BLaER1 treated with 17β-estradiol and CSF1 and Interleukin-3, amounts not matched to agents 10 nM and 100 nM (cell line): ENCODE data around the gene ADAMTS19.

Source experiments
- H3K27ac ChIP-seq, 11 experiments: shearing (Covaris generic); formaldehyde crosslinking; 2 replicates each; pipeline ENCODE4 v1.8.1; 2022
- H3K27me3 ChIP-seq, 11 experiments: shearing (Covaris generic); formaldehyde crosslinking; 2 replicates each; pipeline ENCODE4 v1.8.1; 2022
- H3K36me3 ChIP-seq, 11 experiments: shearing (Covaris generic); formaldehyde crosslinking; 2 replicates each; pipeline ENCODE4 v1.8.1; 2022
- H3K4me1 ChIP-seq, 10 experiments: shearing (Covaris generic); formaldehyde crosslinking; 2 replicates each; pipeline ENCODE4 v1.8.1; 2022
- H3K4me2 ChIP-seq, 11 experiments: shearing (Covaris generic); formaldehyde crosslinking; 2 replicates each; pipeline ENCODE4 v1.8.1; 2022
- H3K4me3 ChIP-seq, 10 experiments: shearing (Covaris generic); formaldehyde crosslinking; 2 replicates each; pipeline ENCODE4 v1.8.1; 2022
- H3K9ac ChIP-seq, 11 experiments: shearing (Covaris generic); formaldehyde crosslinking; 2 replicates each; pipeline ENCODE4 v1.8.1; 2022
- H3K9me3 ChIP-seq, 11 experiments: shearing (Covaris generic); formaldehyde crosslinking; replicated peaks in 1 of 11; 2 replicates each; pipeline ENCODE4 v1.8.1; 2022
- H4K20me1 ChIP-seq, 11 experiments: shearing (Covaris generic); formaldehyde crosslinking; 2 replicates each; pipeline ENCODE4 v1.8.1; 2022
- Cebpa-rat ChIP-seq, 11 experiments: shearing (Covaris generic); IDR thresholded peaks; 2 replicates each; pipeline ENCODE4 v1.8.1; 2022

Gene ADAMTS19

DNA sequence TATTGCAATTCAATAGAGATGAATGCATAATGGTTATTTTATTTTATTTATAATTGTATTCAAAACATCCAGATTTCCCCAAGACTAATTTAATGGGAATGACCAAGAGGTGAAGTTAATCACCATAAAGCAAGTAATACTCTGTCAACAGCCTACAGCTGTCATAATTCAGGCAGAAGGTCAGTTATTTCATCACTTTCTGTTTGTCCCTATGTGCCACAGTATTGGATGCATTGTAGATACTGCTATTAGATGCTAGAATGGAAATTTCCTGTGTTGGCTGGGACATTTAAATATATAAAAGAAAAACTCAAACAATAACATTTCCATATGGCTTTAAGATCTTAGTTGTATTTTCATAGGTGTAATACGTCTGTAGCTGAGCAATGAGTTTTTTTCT lies 231.1 kb downstream of the ADAMTS19 start:
- no peak overlapping the region for H3K27ac ChIP-seq

DNA sequence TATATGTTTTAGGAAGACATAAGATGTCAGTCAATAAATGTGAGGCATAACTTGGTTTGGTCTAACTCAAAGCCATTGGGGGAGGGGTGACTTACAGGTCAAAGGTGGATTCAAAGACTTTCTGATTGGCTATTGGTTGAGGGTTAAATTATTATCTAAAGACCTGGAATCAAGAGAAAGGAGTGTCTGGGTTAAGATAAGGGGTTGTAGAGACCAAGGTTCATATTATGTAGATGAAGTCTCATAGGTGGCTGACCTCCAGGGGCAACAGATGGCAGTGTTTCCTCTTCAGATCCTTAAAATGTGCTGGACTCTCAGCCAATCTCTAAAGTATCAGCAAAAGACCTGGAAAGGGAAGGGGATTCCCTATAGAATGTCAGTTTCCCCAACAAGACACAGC lies 236.5 kb downstream of the ADAMTS19 start:
- H3K9ac ChIP-seq: no peak overlapping the region
- H3K4me2 ChIP-seq: no peak overlapping the region
- no peaks in the 10 kb centered on the region for H3K9me3 ChIP-seq
- no peaks in the 10 kb centered on the region for H3K36me3 ChIP-seq
- H3K4me3 ChIP-seq: no peak overlapping the region
- no peaks in the 10 kb centered on the region for H3K27me3 ChIP-seq
- H3K4me1 ChIP-seq: no peaks in the 10 kb centered on the region
- H3K27ac ChIP-seq: no peak overlapping the region
- H4K20me1 ChIP-seq: no peaks in the 10 kb centered on the region
- no peak for TF ChIP-seq Cebpa-rat (IDR thresholded peaks at IDR 0.05)

More for the DNA sequence above, 231.1 kb downstream of the ADAMTS19 start:
- H3K36me3 ChIP-seq: no peaks in the 10 kb centered on the region
- no peaks in the 10 kb centered on the region for H4K20me1 ChIP-seq
- no peak overlapping the region for H3K4me2 ChIP-seq
- H3K27me3 ChIP-seq: no peaks in the 10 kb centered on the region
- no peak overlapping the region for H3K4me3 ChIP-seq
- no peaks in the 10 kb centered on the region for H3K9me3 ChIP-seq
- H3K9ac ChIP-seq: no peak overlapping the region
- TF ChIP-seq Cebpa-rat (IDR thresholded peaks at IDR 0.05): no peak
- H3K4me1 ChIP-seq: no peaks in the 10 kb centered on the region

DNA sequence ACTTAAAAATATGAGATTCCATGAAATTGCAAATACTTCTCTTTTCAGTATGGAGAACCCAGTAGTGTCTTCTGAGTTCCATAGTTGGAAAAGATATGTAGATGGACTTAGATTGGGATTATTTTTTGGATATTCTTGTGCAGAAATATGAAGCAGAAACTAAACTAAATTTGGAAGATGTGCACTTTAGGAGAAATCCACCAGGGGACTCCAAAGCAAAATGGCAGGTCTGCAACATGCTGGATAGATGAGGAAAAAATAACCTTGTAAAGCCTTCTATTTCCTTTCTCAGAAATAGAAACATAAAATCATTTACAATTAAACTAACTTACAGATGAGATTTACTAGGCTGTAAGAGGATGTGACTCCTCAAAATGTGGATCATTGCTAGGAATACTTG lies 238.6 kb downstream of the ADAMTS19 start:
- H3K4me3 ChIP-seq: no peak overlapping the region
- H3K9ac ChIP-seq: no peak overlapping the region
- no peaks in the 10 kb centered on the region for H3K9me3 ChIP-seq
- no peak for TF ChIP-seq Cebpa-rat (IDR thresholded peaks at IDR 0.05)
- no peaks in the 10 kb centered on the region for H4K20me1 ChIP-seq
- H3K36me3 ChIP-seq: no peaks in the 10 kb centered on the region
- H3K4me2 ChIP-seq: no peak overlapping the region
- no peaks in the 10 kb centered on the region for H3K4me1 ChIP-seq
- no peak overlapping the region for H3K27ac ChIP-seq
- H3K27me3 ChIP-seq: no peaks in the 10 kb centered on the region

DNA sequence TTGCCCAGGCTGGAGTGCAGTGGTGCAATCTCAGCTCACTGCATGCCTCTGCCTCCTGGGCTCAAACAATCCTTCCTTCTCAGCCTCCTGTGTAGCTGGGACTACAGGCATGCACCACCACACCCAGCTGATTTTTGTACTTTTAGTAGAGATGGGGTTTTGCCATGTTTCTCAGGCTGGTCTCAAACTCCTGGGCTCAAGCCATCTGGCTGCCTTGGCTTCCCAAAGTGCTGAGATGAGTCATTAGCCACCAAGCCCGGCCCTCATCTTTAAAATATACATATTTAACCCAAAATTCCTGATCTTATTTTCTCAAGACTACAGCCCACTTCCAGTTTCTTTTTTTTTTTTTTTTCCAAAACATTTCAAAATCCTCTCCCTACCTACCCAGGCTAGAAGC lies 256.1 kb downstream of the ADAMTS19 start:
- H3K27ac ChIP-seq: no peak overlapping the region
- no peaks in the 10 kb centered on the region for H3K27me3 ChIP-seq
- H3K4me1 ChIP-seq: no peaks in the 10 kb centered on the region
- no peaks in the 10 kb centered on the region for H4K20me1 ChIP-seq
- no peaks in the 10 kb centered on the region for H3K36me3 ChIP-seq
- no peaks in the 10 kb centered on the region for H3K9me3 ChIP-seq
- H3K4me3 ChIP-seq: no peak overlapping the region
- no peak for TF ChIP-seq Cebpa-rat (IDR thresholded peaks at IDR 0.05)
- H3K9ac ChIP-seq: no peak overlapping the region
- H3K4me2 ChIP-seq: no peak overlapping the region

DNA sequence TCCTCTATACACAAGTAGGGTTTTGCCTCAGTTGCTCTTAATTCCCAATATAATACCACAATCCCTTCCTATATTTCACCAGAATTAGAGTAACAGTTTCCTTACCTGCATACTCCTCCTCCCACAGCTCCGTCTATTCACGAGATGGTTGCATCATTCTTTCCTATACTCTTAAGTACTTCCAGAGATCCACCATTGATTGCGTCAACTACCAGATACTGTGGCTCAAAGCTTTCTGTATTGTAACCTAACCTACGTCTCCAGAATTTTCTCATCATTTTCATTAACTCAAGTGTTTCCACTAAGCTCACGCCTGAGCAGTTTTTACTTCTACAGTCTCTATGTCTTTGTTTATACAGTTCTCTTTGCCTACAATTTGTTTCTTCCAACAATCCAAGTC lies 256.6 kb downstream of the ADAMTS19 start:
- H4K20me1 ChIP-seq: no peaks in the 10 kb centered on the region
- H3K27me3 ChIP-seq: no peaks in the 10 kb centered on the region
- no peak overlapping the region for H3K27ac ChIP-seq
- H3K4me1 ChIP-seq: no peaks in the 10 kb centered on the region
- H3K4me2 ChIP-seq: no peak overlapping the region
- H3K36me3 ChIP-seq: no peaks in the 10 kb centered on the region
- no peak overlapping the region for H3K4me3 ChIP-seq
- no peaks in the 10 kb centered on the region for H3K9me3 ChIP-seq
- H3K9ac ChIP-seq: no peak overlapping the region
- TF ChIP-seq Cebpa-rat (IDR thresholded peaks at IDR 0.05): no peak

DNA sequence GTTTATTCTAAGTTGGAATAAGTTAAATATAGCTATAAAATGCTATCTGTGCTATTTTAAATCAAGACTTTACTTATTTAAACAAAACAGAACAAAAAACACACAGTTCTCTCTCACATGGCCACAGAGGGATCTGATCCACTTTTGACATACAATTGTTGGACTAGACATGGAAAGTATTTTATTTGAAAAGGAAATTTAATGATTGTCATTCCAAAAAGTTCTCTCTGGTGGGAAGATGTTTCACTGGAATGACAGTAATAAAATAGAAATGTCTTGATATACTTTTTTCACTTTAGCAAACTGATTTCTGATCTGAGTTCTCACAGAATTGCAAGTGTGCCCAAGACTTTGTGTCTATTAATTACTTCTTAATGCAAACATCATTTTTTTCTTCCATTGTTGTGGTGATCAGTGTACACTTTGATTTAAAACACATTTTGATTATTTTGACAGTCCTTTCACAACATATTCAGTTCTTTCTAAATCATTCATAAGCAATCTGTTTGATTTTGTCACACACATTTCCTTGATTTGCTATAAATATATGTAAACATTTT lies 257.7 kb downstream of the ADAMTS19 start:
- no peaks in the 10 kb centered on the region for H3K4me1 ChIP-seq
- no peak overlapping the region for H3K4me3 ChIP-seq
- no peaks in the 10 kb centered on the region for H3K27me3 ChIP-seq
- H3K27ac ChIP-seq: no peak overlapping the region
- TF ChIP-seq Cebpa-rat (IDR thresholded peaks at IDR 0.05): no peak
- no peak overlapping the region for H3K4me2 ChIP-seq
- no peaks in the 10 kb centered on the region for H4K20me1 ChIP-seq
- no peaks in the 10 kb centered on the region for H3K36me3 ChIP-seq
- H3K9ac ChIP-seq: no peak overlapping the region
- H3K9me3 ChIP-seq: no peaks in the 10 kb centered on the region

DNA sequence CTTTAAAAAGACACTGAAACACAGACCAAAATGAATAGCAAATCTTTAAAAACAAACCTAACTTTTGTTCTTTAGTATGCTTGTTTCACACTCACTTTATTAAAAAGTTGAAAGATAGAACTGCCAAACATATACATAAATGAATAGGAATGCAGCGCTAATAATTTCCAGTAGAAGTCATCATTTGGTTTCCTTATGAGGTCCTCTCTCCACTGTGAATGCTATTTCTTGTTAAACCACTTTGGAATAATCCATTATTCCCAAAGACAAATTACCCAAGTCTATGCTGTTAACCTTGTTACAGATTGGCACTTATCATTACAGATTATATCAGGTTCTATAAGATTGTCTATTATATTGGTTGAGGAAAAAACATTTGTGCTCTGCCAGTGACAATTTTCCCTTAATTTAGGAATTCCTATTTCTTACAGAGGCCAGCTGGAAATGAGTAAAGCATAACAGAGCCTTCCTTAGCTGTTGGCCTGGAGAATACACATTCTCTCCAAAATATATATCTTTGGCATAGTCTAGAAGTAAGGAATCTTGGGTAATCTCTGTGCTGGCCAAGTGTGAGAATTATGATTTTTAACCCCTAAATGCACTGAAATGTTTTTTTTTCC lies 258.5 kb downstream of the ADAMTS19 start:
- H3K36me3 ChIP-seq: no peaks in the 10 kb centered on the region
- H3K9ac ChIP-seq: no peak overlapping the region
- no peak for TF ChIP-seq Cebpa-rat (IDR thresholded peaks at IDR 0.05)
- no peaks in the 10 kb centered on the region for H3K9me3 ChIP-seq
- no peak overlapping the region for H3K27ac ChIP-seq
- H3K4me1 ChIP-seq: no peaks in the 10 kb centered on the region
- no peak overlapping the region for H3K4me2 ChIP-seq
- H3K4me3 ChIP-seq: no peak overlapping the region
- H4K20me1 ChIP-seq: no peaks in the 10 kb centered on the region
- H3K27me3 ChIP-seq: no peaks in the 10 kb centered on the region

DNA sequence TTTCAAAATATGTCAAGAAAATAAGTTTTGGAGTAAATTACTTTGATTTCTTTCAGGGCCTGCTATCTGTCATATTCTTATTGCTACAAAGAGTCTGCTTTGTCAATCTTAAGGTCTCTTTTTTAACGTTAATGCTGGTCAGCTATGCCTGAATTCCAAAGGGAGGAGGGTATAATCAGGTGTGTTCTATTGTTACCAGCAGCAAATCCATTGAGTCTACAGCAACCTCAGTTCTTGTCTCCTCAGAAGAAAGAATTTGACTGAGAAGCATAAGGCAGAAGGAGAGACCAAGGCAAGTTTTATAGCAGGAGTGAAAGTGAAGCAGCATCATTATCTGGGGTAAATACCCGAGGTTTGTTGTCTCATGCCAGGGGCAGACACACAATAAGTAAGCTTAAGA lies 264.1 kb downstream of the ADAMTS19 start:
- H3K36me3 ChIP-seq: no peaks in the 10 kb centered on the region
- H3K9me3 ChIP-seq: no peaks in the 10 kb centered on the region
- H3K27ac ChIP-seq: no peak overlapping the region
- H4K20me1 ChIP-seq: no peaks in the 10 kb centered on the region
- H3K9ac ChIP-seq: no peak overlapping the region
- H3K4me3 ChIP-seq: no peak overlapping the region
- TF ChIP-seq Cebpa-rat (IDR thresholded peaks at IDR 0.05): no peak
- no peaks in the 10 kb centered on the region for H3K4me1 ChIP-seq
- H3K27me3 ChIP-seq: no peaks in the 10 kb centered on the region
- no peak overlapping the region for H3K4me2 ChIP-seq

DNA sequence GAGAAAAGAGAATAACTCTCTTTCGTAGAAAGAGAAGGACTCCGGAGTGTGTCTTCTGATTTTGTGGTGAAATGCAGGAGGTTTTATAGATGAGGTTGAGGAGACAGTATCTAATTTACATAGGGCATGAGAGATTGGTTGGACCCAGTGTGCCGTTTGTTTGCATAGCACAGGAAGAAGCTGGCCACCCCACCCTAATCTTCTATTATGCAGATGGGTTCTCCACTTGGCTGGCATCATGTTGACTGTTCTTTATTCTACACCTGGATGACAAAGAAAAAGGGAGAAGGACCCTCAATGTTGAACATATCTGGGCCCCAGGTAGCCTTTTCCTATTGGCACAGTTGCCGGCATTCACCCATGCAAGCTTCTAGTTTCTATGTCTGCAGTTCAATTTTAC lies 264.5 kb downstream of the ADAMTS19 start:
- Histone ChIP-seq H4K20me1 (no peaks in the 10 kb centered on the region), H3K4me1 (no peaks in the 10 kb centered on the region), H3K27me3 (no peaks in the 10 kb centered on the region), H3K4me3 (no peak overlapping the region), H3K9ac (no peak overlapping the region), H3K36me3 (no peaks in the 10 kb centered on the region), H3K4me2 (no peak overlapping the region), H3K27ac (no peak overlapping the region), H3K9me3 (no peaks in the 10 kb centered on the region)
- TF ChIP-seq Cebpa-rat (IDR thresholded peaks at IDR 0.05): no peak

DNA sequence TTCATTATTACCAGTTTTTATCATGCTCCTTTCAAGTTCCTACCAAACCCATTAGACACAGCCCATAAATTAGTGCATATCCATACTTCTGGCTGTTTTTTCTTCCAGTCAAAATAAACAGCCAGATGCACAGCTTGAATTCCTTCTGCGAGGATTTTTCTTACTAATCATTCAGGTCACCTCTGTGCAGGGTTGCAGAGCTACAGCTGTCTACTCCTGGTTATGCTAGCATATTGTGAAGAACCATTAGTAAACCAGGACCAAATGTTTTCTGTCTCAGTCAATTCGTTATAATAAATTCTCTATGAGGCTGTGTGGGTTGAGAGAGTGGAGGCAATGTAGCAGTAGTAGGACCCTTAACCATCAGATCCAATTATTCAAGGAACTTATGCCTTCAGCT lies 279.7 kb downstream of the ADAMTS19 start:
- TF ChIP-seq Cebpa-rat (IDR thresholded peaks at IDR 0.05): no peak
- Histone ChIP-seq H3K9ac (no peak overlapping the region), H3K4me3 (no peak overlapping the region), H3K27me3 (no peaks in the 10 kb centered on the region), H3K36me3 (no peaks in the 10 kb centered on the region), H3K4me2 (no peak overlapping the region), H4K20me1 (no peaks in the 10 kb centered on the region), H3K4me1 (no peaks in the 10 kb centered on the region), H3K9me3 (no peaks in the 10 kb centered on the region), H3K27ac (no peak overlapping the region)
